Measurements from ENCODE around the gene STON2.
"Not testable (repeated sequence)": the region's sequence is repeated elsewhere in the genome, so short reads cannot be mapped to it uniquely, and the experiment has no call there.

The STON2 gene, protein sequence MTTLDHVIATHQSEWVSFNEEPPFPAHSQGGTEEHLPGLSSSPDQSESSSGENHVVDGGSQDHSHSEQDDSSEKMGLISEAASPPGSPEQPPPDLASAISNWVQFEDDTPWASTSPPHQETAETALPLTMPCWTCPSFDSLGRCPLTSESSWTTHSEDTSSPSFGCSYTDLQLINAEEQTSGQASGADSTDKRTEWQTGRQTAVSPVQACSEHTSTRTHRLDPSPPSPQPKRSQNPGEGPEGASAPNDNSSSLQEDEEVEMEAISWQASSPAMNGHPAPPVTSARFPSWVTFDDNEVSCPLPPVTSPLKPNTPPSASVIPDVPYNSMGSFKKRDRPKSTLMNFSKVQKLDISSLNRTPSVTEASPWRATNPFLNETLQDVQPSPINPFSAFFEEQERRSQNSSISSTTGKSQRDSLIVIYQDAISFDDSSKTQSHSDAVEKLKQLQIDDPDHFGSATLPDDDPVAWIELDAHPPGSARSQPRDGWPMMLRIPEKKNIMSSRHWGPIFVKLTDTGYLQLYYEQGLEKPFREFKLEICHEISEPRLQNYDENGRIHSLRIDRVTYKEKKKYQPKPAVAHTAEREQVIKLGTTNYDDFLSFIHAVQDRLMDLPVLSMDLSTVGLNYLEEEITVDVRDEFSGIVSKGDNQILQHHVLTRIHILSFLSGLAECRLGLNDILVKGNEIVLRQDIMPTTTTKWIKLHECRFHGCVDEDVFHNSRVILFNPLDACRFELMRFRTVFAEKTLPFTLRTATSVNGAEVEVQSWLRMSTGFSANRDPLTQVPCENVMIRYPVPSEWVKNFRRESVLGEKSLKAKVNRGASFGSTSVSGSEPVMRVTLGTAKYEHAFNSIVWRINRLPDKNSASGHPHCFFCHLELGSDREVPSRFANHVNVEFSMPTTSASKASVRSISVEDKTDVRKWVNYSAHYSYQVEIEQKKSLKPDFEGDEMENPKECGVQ

DNA sequence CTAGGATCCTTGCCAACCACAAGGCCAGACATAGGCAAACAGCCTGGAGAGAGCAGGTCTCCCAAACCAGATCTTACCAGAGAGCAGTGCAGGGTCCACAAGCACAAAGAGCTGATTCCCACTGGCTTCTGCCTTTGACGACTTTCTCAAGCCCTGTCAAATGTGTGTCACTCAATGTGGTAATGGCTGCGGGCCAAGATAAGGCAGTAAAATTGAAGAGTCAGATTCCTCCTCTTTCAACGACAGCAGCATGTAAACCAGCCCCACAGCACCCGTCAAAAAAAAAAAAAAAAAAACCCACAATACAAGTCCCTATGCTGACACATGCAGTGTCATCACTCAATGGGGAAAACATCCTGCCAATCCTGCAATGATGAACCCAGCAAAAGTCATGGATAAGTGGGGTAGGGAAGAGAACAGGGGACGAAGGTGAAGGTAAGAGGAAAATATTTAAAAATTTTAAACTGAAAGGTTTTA is at the start of gene STON2:
Gene STON2, minus strand, starts transcription at position 123 of the 477 bp plus-strand sequence. CDS start 1,942 bp downstream, outside the sequence.
- DNase-seq = no peak

DNA sequence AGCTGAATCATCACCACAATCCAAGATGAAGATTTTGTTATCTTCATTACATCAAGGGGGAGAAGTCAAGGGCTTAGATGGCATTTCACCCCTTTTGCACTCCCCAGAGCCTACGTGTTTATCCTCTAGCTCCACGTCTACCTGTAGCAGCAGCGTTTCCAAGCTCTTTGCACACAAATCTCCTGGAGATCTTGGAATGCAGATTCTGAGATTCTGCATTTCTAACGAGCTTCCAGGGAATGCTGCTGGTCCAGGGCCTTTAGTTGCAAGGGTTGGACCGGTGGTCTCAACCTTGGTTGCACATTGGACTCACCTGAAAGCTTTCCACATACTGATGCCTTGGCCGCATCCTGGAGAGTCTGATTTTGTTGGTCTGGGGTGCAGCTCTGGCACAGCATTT is 49.5 kb upstream of the STON2 start:
- no peak for DNase-seq

DNA sequence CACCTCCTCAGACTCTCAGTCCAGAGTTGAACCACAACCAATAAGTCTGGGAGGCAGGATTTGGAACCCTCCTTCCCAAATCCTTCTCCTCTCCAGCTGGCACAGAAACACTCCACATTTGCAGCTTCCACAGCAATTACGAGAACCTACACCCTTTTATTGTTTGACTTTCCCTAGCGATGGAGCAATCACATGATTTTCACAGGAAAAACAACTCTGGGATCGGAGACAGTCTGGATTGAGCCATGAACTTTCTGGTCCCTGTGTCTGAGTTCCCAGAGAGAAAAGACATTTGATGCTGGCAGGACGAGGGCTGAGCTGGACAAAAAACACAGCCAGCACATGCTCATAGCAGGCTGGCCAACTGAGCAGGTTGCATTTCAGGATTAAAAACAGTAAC is 49.0 kb upstream of the STON2 start:
- no peak for DNase-seq

DNA sequence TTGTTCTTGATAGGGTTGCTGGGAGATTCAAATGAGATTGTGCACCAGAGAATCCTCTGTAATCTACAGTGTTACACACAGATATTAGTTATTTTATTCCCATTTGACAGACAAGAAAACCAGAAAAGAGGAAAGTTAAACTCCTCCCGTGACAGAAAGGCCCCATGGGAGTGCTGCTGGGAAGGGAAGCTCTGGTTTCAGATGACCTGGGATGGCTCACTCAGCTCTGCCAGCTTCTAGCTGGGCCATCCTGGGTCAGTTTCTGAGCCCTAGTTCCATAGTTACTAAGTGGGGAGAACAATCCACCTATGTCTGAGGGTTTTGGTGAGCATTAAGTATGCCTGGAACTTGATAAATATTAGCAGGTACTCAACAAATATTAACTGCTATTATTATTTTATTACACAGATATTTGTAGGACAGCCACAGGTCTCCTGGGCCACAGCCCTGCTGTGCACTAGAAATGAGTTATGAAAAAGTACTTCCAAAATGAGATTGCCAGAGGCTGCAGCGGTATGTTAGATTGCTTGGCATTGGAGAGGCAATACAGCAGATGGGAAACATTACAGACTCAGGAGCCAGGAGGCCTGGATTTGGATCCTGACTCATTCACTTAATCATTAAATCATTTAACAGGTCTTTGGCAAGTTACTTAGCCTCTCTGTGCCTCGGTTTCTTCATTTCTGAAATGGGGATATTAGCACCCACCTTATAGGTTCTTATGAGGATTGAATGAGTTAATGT is 47.1 kb upstream of the STON2 start:
- no peak for DNase-seq

DNA sequence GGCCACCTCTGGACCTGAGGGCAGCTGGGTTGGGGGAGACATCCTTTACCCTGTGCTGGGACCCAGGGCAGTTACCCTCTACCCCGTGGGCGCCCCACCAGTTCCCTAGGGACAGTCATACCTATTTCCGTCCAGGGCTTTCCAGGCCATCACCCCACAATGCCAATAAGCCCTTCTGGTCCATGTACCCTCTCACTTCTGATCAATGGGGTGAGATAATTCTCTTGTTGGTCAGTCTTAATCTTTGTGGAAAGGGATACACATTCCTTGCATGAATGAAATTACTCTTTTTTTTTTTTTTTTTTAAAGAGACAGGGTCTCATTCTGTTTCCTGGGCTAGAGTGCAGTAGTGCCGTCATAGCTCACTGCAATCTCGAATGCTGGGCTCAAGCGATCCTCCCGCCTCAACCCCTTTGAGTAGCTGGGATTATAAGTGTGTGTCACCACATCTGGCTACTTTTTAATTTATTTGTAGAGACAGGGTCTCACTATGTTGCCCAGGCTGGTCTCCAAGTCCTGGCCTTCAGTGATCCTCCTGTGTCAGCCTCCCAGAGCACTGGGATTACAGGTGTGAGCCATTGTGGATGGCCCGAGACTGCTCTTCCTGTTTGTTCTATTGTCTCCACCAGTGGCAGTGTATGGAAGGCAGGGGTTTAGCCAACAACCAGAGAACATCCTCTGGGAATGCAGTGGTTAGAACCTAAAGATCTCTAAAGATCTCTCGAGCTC is 46.3 kb upstream of the STON2 start:
- no peak for DNase-seq

DNA sequence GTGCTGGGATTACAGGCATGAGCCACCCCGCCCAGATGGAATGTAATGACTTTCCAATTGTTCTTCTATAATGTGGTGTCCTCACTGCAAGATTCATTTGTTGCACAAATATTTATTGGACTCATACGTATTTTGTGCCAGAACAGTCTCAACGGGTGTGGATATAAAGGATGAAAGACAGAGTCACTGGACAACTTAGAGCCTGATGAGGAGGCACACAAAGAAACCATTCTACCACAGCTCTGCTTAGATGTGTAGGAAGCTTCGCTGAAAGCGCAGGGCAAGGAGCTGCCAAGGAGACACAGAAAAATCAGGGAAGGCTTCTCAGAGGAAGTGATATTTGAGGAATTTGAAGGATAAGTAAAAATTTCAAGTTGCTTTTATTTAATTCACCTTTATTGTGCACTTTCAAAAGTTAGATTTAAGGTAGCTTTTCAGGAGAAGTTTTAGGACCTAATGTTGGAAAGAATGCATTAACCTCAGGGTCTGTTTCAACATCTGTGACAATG is 41.6 kb upstream of the STON2 start:
- no peak for DNase-seq

DNA sequence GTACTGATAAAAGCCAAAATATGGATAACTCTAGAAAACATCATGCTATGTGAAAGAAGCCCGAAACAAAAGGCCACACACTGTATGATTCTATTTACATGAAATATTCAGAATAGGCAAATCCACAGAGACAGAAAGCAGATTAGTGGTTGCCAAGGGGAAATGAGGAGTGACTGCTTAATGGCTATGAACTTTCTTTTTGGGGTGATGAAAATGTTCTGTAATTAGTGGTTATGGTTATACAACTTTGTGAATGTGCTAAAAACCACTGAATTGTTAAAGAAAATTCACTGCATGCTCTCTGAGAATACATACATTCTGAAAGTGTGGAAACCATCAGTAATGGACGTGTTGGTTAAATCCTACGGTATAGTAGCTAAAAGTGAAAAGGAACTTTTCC is 39.9 kb upstream of the STON2 start:
- DNase-seq = no peak

DNA sequence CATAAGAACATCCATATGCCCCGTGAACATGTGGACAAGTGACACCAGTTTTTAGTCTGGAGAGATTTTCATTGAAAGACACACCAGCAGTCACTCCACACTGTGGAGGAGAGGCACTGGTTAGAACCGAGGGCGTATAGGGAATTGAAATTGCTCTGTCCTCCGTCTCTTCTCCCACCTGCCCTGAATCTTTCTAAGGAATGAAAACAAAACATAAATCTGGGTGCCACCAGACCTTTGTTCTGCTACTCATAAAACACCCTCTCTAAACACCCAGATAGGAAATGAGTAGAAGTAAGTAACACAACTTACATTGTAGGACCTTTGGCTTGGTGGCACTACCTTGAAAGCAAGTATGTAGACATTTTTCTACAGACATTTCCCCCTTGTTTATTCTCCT is 37.1 kb upstream of the STON2 start:
- no peak for DNase-seq

DNA sequence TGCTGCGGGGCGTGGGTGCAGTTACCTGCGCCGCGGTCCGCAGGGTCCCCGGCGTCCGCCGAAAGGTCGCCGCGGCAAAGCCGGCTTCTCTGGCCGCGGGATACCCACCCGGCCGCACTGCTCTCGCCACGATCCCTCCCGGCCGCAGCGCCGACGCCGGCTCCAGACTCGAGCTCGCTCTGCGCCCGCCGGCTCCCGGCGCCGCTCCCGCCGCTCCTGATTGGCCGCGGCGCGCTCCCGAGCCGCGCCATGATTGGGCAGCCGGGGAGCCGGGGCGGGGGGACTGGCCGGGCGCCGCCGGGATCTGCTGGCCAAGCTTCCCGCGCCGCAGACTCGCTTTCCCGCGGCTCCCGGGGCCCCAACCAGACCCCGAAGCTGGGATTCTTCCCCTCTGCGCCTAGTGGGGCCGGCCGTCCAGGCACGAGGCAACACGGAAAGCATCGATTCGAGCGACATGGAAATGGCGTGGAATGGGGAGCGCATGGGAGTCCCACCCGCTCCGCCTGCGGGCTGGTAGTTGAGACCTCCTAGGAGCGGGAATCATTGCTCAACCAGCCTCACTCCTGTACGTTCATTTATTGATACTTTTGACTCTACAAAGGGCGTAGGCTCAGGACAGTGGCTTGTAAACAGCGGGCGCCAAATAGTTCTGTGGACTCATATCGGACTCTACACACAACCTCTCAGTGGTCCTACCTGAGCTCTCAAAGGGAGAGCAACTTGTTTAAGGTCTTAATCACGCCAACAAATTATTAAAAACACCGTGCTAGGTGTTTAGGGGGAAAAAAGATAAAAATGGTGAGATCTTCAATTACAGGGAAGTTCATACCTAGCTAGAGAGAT is 36.4 kb upstream of the STON2 start:
- no peak for DNase-seq

DNA sequence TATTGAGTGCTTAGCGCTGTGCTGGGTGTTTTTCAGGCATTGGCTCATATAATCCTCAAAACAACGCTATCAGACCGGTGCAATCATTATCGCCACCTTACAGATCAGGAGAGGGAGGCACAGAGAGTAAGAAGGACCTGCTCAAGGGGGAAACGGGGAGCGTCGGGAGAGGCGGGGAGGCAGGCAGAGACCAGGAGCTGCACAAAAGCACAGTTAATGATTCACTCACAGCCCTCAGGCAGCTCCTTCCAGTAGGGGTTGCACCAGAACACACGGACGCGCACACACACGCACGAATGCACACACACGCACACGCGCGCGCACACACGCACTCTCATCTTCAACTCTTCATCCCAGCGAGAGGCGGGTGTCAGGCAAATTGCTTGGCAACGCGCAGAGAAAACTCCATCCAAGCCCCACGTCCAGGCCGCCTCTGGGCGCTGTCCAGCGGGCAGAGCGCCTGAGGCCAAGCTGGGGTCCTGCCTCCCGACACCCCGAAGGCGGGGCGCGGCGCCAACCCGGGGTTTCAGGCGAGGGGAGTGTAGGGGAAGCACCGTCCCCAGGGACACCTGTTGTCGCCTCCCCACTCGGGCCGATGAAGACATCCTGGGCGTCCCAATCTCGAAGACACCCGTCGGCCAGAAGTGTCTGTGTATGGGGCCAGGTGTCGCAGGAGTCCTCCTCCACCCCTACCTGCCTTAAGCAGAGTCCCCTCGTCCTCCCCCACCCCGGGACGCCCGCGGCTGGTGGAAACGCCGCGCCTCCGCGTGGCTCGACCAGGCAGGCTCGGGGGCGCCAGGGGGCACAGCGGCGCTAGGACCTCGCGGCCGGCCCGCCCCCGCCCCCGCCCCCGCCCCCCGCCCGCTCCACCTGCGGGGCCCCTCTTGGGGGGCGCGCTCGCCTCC is 35.5 kb upstream of the STON2 start:
- no peak for DNase-seq

DNA sequence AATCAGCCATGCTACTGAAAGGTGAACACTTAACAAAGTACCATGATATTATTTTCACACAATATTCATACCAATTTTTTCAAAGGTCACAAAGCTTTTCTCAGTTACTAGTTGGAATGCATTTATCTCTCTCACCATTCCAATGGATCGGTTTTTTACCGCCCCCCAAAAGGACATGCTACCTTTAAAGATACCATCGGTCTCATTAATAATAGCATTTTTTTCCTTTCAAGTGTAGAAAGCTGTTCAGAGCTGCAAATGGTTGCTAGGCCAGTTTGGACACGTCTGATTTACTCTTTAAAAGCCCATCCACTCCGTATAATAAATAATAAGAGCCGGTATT is 34.9 kb upstream of the STON2 start:
- DNase-seq = no peak

DNA sequence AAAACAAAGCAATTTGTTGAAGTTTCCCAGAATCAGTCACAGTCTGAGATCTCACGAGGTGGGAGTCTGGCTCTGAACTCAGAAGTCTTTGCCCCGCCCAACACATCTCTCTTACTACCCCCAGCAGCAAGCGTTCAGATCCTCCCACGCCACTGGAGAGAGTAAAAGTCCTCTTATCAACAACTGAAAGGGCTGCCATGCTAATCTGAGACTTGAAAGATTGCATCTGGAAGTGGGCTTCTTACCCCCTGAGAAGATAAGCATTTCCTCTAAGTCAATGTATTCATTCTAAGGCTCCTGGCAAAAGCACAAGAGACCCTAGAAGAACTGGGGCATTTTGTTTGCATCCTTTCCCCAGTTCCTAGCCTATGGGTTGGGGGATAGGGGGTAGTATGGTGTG is 34.1 kb upstream of the STON2 start:
- no peak for DNase-seq

DNA sequence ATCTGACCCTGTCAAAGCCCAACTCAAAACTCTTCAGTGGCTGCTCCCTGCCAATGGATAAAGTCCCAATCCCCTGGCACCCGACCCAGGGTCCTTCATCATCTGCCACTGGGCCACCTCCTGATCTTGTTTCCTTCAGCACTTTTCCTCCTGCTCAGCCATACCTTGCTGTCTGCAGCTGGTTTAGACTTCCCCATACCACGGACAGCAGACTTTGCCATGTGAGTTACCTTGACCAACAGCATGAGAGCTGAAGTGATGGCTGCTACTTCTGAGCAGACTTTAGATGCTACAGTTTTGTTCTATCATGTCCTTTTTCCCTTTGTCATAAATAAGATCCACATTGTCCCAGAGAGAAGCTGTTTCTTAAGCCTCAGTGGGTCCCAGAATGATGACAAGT is 33.3 kb upstream of the STON2 start:
- DNase-seq = no peak

DNA sequence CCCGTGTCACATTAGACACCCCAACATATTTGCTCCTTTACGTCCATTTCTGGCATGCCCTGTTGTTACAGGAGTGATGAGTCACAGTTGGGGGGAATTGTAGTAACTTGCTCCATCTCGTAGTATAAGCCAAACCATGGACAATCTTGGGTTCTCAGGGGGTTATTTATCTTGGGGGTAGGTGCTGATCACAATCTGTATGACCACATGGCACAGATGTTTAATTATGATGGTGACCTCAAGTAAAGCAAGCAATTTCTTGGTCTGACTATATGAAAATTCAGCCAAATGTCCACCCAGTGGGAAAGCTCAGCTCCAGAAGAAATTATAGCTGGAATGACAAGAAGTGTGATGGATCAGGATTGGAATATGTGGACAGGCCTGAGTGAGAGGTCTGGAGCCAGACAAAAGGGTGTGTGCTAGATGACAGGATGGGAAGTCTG is 32.1 kb upstream of the STON2 start:
- no peak for DNase-seq

DNA sequence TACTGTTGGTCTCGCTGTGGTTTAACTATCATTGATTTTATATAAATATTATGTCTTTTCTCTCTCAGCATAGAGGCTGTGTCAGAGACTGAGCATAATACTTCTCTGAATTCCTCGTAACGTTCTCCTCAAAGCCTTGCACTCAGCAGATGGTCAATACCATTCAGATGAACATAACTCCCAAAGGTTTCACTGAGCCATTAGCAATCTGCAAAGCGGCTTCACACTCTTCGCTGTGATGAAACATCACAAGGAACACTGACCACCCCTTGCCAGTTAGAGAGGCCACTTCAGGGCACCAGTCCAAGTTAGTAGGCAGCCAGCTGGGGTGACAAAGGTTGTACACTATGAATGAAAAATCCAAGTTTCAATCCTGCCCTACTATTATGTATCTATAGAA is 30.1 kb upstream of the STON2 start:
- no peak for DNase-seq

DNA sequence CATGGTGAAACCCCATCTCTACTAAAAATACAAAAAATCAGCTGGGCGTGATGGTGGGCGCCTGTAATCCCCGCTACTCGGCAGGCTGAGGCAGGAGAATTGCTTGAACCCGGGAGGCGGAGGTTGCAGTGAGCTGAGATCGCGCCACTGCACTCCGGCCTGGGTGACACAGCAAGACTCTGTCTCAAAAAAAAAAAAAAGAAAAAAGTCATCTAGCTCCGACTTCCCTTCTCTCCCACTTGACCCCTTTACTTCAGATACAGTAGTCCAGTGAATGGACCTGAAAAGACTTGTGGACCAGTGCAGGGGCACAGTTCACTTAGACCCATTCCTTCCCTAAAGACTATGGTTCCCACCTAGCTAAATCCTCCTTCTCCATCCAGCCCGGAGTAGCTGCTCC is 29.6 kb upstream of the STON2 start:
- DNase-seq = not testable (repeated sequence)

DNA sequence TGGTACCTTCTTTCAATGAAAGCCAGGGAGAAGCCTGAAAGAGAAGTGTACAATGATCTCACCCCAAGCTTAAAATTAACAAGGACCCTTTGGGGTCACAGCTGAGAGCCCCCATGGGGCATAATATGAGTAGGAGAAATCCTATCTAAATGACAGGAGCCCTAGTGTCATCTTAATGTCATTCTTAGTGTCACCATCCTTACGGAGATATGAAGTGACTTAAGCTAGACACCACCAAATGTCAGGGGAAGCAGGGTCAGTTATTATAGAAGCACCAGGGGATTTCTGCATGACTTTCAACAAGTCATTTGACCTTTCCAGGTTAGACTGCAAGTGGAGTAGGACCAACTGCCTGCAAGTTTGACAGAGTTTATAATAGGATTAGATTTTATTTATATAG is 28.9 kb upstream of the STON2 start:
- DNase-seq = no peak

DNA sequence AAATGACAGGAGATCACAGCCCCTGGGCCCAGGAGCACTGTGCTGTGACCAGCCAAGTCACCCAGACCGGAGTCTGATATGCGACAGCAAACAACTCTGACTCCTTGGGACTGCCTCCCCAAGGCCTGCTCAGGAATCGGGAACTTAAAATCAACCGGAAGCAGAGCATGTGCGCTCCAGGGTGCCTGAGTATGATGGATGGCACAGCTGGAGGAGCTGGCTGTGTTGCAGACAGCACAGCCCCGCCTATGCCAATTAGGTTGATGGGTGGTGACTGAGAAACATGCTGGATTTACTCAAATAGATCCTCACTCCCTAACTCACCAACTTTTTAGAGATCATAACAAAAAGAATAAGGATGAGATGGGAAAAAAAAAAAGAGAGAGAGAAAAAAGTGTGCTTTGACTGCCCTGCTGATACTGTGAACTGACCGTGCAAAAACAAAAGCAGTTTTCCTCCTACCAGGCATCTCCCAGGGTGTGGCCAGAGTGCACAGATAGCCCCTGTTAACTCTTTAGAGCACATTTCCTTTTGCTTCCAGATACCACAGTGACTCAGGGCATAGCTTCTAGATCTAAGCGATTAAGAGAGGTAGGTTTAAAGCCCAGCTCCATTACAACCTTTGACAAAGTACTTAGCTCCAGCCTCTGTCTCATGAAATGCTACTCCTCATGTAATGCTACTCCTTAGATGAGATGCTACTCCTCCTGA is 27.4 kb upstream of the STON2 start:
- no peak for DNase-seq

DNA sequence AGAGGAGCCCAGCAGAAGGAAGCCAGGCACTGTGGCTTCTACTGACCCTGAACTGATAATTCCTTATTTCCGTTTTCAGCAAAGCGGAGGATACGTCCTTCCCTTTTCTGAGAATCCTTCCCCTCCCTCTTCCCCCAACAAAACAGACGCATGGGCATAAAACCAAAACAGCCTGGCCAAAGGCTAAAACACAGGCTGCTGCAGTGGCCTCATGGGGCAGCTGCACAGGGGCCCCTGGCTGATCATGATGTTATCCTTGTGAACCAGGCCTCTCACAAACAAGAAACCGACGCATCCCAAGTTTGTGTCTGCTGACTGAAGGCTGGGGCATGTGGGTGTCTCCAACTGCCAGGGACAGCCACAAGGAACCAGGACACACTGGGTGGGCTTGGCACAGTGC is 23.4 kb upstream of the STON2 start:
- no peak for DNase-seq
